Measurements from ENCODE around the gene FOXF1.

Gene FOXF1

DNA sequence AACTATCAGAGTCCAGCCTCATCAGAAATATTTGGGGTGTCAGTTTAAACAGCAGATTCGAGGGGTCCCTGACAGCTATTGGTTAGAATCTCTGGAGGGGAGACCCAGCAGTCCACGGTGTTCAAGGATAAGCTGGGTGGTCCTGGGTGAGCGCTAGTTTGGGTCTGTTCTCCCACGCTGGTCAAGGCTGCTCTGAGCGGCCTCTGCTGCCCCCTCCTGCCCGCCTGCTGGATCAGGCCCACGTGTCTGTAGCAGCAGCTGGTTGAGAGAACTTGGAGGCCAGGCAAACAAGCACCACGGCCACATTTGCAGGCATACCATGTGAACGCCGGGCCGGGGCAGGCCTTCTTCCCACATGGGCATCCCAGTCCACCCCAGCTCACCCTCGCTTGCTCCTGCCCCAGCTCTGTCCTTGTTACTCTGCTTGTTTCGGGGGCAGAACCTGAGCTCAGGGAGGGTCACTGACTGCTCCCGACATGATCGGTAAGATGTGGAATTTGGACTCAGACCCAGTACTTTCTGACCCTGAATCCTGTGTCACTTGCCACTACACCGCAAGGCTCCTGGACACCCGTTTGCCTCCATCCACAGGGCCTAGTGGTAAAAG is 7.4 kb downstream of the FOXF1 start:
- no peak for DNase-seq (ENCODE audit: low read depth)

DNA sequence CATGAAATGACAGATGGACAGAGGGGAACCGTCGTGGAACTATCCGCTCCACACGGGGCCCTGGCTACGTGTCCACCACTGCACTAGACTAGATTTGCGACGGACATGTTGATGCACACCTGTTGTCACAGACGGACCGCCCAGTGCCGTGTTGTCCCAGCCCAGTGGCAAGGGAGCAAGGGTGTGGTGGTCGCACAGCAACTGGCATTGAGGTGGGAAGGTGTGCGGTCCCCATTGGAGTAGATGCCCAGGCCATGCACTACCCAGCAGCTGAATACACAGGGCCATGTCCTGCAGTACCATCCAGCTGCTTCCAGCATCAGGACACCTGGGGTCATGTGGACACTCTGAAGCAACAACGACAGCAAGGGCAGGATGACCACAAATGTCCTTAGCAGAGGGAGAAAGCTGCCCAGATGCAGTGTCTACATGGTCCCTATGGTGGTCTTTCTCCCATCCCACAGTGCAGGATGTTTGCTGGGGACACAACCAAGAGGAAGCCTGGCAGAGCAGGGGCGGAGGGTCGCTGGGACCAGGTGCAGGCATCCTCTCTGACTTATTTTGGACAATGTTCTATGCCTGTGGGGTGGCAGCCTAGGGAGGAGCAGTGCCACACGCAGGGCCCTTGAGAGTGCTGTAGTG is 8.8 kb downstream of the FOXF1 start:
- no peak for DNase-seq (ENCODE audit: low read depth)

DNA sequence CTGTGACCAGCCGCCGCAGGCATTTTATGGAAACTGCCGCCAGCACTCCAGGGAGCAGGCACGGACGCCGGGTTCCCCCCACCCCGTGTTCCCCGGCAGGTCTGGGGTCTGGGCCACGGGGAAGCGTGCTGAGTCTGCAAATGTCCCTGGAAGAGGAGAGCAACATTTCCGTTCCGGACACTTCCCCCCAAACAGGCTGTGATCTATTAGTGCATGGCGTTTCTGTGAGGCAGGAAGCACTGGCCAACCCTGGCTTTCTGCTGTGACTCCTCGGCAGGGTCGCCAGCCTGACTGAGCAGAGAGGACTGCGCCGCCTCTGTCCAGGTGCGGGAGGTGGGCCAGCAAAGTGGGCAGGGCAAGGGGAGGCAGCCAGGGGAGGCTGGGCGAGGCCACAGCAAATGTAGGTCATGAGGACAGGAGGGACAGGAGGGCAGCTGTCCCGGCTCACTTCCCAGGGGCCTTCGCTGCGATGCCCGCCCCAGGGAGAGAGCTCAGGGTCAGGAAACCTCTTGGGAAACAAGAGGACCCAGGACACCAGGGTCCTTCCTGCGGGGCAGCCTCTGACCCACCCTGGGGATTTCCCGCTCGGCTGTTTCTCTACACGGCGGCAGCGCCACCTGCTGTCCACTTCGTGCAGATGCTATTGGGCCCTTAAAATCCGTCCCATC is 9.5 kb downstream of the FOXF1 start:
- peak; percentile 40 for DNase-seq (ENCODE audit: low read depth)

DNA sequence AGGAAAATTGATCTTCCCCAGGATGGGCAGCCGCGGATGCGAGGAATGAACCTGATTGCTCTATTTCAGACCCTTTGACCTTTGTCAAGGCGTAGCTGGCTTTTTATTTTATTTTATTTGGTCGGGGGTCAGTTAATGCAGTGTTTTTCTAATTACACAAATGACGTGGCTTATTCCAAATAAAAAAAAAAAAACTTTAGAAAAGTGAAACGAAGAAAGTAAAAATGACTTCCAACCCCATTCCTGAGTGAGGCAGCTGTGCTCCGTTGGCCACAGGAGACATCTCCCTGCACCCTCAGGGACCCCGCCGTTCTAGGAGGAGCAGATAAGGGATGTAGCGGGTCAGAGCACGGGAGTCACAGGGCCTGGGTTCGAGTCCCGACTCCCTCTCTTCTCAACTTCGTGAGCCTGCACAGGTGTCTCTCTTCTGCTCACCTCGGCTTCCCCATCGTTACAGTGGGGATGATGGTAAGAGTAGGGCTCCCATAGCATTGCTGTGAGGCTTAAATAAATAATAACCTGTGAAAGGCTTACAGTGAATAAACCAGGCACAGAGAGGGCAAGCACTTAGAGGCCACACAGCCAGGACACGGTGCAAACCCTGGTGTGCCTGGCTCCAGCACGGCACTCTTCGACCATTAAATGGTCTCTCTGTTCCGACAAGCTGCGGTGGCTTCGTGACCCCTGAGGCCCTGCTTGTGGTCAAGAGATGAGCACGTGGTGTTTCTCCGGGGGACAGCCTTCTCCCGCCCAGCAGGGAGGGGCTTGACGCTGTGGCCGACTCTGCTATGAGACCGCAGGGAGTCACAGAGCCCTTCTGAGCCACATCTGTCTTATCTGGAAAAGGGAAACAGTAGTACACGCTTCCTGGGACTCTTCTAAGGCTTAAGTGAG is 10.2 kb downstream of the FOXF1 start:
- DNase-seq (ENCODE audit: low read depth), result no peak

DNA sequence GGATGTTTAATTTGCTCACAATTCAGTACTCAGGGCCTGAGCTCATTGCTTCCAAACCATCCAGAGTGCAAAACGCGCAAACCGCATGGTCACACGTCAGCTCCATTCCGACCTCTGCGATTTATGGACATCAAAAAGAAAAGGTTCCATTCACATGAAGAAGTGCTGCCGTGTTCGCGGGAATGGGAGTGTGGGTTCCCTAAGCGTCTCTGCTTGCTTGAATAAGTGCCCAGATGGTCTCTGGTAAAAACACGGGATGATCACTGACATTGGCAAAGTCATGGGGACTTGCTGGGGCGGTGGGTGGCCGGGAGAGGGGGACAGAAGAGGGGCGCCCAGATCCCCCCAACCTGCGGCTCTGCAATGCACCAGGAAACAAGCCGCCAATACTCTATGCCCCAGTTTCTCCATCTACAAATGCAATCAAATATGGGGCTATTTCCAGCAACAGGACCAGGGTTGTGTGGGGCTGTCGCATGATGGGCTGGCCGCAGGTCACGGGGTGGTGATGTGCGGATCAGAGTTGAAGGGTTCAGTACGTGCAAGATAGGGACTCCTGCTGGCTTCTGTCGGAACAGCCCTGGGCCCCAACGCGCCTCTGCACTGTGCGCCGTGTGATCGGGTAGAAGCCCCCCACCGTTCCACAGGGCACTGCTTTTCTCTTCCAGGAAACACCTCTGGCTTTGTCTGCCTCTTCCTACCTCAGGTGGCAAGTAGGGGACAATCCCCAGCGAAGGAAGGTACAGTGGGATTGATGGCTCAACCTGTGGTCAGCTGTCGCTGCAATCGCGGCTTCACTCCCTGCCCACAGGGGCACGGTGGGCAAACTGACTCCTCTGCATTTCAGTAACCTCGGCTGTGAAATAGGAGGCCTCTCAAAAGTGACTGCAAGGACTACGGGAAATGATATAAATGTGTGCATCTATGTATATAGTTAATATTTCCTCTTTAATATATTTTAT is 11.2 kb downstream of the FOXF1 start:
- no peak for DNase-seq (ENCODE audit: low read depth)

DNA sequence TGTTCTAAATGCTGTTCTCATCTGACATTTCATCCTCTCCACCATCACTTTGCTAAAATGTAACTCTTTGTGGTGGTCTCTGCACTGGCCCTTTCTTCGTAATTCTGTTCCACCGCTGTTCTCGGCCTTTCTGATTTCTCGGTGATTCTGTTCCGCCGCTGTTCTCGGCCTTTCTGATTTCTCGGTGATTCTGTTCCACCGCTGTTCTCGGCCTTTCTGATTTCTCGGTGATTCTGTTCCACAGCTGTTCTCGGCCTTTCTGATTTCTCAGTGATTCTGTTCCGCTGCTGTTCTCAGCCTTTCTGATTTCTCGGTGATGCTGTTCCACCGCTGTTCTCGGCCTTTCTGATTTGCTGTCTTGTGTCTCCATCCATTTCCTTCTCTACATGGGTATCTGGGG is 12.3 kb downstream of the FOXF1 start:
- DNase-seq (ENCODE audit: low read depth), result no peak

DNA sequence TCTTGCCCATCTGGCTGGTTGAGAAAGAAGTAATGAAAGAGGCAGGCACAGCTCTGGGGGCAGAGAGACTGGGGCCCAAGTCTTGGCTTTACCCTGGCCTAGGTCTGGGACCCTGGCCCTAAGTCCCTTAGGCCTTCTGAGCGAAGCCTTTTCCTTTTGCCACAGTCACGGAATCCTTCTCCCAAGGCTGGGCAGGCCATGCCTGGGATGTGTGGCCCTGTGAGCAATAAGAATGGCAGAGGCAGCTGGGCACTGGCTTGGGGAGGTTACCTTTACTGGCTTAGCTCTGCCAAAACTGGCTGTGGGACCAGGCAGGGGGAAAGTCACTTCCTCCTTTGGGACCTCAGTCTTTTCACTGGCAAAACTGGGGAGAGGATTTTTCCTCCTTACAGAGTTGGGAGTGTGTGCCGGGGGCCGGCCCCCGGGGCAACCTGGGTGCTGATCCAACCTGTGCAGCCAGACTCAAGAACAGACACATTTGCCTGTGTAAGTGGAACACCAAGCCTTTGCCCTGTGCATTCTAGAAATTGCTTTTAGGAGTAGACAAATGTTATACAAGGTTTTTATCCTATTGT is 12.9 kb downstream of the FOXF1 start:
- no peak for DNase-seq (ENCODE audit: low read depth)

DNA sequence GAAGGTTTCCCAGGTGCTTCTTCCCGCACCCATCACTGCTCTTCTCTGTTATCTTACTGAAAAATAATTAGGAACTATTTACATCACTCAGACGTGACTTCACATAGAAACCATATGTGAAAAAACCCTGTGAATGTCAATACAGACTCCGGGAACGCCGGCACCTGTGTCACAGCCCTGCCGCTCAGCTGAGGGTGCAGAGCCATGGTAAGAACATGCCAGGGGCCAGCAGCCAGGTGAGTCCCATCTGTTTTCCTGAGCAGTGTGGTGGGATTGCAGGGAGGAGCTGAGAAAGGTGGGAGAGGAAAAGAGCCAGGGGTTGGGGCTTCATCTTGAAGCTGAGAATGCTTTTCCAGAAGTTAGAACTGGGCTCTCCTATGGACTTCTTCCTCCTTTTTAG is 13.7 kb downstream of the FOXF1 start:
- DNase-seq (ENCODE audit: low read depth), result no peak

DNA sequence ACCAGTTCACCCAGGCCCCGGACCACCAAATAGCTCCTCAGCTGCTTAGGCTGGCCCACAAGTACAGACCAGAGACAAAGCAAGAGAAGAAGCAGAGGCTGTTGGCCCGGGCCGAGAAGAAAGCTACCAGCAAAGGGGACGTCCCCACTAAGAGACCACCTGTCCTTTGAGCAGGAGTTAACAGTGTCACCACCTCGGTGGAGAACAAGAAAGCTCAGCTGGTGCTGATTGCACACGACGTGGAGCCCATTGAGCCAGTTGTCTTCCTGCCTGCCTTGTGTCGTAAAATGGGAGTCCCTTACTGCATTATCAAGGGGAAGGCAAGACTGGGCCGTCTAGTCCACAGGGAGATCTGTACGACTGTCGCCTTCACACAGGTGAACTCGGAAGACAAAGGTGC is 15.4 kb downstream of the FOXF1 start:
- no peak for DNase-seq (ENCODE audit: low read depth)

DNA sequence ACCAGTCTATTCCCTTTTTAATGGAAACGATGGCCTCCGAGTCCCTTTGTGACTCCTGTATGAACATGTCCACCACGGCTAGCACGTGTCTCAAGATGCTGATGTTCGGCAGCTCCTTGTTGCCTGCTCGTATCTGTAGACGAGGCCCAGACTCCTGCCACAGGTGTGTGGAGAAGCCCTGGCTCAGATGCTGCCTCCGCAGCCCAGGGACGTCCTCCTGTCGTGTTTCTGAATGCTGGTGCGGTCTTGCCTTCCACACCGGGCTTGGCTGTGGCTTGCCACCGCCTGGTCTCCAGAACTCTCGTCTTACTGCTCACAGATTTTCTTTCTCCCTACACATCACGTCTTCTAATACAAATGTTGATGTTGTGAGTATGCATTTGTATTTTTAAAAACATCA is 17.0 kb downstream of the FOXF1 start:
- DNase-seq (ENCODE audit: low read depth), result no peak

DNA sequence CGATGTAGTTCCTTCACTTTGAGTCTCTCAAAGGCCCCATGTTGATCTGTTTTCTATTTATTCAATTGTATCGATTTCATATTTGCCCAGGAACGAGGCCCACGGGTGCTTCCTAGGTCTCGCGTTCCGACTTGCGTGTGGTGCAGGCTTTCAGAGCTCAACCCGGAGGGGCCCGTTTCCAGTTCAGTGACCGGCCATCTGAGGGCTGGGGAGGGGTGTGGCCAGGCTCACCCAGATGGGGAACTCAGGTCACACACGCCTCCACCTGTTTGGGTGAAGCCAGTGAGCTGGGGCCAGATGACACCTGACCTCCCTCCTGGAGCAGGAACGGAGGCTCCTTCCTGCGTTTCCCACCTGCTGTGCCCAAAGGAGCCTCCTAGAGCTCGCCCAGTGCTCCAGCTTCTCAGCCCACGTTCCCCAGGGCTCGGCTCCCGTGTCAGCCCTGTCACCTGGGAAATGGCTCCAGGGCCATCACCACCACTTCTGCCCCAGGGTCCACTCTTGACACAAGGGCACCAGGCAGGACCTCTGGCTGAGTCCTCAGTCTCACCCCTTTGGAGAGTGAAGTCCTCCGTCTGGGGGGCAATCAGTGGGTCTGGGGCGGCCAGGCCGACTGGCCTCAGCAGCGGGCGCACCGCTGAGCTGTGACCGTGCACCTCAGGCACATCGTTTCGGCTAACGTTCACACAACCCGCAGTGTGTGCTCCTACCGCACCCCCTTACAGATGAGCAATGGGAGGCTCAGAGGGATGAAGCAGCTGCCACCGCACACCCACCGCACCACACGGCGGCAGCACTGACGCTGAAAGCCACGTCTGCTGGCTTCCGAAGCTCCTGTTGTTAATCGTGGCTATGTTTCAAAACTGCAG is 18.0 kb downstream of the FOXF1 start:
- no peak for DNase-seq (ENCODE audit: low read depth)

DNA sequence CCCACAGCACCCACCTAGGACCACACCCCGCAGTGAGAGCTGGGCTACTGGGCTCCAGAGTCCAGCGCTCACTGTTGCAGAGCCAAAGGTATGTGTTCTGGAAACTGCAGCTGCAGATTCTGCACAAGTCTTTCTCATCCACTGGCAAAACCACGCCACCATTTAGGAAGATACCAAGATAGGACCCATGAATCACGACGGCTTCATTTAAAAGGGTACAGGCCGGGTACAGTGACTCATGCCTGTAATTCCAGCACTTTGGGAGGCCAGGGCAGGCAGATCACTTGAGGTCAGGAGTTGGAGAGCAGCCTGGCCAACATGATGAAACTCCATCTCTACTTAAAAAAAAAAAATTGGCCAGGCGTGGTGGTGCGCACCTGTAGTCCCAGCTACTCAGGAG is 18.8 kb downstream of the FOXF1 start:
- DNase-seq (ENCODE audit: low read depth), result no peak

DNA sequence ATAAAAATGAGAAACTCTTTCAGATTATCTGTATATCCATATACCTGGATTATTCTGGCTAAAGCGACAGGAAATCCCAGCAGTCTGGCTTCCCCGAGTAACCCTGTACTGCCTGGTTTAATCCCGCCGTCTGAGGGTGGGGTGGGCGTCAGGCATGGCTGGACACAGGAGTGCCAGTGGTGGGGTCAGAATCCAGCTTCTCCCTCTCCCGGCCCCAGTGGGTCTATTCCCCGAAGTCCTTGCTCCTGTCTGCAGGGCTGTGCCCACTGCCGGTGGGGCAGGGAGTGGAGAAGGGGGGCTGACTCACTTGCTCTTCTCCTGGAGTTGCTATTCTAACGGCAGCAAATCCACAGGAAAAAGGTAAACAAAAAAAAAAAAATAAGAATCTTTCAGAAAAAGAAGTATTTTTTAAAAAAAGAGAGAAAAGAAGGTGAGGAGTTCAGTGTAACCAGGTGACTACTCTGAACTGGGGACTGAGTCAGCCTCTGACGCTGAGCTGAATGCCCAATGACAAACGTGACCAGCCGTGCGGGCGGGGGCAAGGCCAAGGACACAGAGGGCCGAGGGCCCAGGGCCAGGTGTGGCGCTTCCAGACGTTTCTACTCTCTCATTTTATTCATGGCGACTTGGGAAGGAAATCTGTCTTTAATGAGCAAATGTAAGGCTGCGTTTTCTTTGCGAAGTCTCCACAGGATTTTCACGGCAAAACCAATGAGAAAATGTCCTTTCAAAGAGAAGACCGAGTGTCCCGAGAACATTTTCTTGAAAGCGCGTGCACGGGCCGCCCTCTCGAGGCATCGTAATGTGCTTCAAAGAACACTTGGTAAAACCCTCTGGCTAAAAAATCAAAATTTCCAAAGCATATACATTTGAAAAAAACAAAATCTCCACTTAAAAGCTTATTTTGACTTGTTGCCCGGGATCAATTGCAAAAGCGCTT is 20.2 kb downstream of the FOXF1 start:
- DNase-seq (ENCODE audit: low read depth), result no peak

DNA sequence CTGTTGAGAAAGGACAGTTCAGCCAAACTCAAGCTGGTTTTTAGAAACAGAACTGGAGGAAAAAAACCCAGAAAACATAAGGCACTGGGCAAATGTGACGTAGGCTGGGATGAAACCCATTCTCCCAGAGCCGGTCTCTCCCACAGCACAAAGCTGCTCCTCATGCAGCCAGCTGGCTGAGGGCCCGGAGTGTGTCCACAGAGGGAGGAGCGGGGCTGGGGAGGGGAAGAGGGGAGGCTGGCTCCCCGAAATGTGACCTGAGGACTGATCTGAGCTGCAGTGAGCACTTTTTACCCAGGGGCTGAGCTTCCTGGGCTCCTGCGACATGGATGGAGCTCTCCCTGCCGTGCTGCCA is 20.8 kb downstream of the FOXF1 start:
- DNase-seq (ENCODE audit: low read depth), result no peak

DNA sequence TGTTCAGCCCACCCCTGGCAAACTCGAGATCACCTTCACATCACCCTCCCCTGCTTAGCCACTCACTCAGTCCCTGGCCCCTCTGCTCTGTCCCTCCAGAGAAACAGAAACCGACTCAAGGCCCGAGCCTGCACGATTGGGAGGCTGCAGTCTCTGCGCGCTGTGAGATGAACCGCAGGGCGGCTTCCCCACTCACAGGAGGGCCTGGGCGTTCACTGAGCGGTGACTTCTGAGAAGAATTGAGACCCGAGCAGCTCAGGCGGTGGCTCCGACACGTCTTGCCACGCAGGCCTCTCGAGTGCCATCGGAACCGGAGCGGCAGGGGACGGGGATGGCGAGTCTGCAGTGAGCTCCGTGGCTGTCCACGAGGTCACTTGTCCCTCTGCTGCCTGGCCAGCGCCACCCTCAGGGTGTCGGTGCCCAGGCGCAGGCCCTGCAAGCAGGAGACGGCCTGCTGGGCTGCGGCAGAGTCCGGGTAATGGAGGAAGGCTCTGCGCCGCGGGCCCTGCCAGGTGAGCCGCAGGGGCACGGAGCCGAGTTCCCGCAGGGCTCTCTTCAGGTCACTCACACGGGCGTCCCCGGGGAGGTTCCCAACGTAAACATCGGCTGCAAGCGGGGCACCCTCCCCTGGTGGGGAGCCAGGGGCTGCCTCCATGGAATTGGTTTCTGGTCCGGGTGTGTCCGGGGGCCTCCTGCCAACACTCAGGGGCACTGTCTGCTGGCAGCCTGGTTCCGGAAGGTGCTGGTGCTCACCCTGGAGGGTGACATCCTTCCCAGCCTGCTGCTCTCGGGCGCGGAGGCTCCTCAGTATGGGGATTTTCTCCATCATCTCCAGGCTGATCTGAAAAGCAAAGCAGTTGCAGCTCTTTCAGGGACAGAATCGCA is 21.6 kb downstream of the FOXF1 start:
- no peak for DNase-seq (ENCODE audit: low read depth)

DNA sequence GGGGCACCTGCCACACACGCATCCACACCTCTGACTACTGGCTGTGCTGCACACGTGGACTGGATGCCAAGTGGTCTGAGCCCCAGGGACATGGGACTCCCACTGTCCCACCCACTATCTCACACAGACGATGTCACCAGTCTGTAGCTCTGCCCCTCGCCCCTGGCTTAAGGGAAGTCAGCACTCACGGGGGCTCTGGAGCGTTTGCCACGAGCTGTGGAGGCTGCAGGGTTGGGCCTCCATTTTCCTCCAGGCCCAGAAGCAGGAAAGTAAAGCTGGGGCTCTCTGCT is 22.1 kb downstream of the FOXF1 start:
- DNase-seq (ENCODE audit: low read depth), result no peak

DNA sequence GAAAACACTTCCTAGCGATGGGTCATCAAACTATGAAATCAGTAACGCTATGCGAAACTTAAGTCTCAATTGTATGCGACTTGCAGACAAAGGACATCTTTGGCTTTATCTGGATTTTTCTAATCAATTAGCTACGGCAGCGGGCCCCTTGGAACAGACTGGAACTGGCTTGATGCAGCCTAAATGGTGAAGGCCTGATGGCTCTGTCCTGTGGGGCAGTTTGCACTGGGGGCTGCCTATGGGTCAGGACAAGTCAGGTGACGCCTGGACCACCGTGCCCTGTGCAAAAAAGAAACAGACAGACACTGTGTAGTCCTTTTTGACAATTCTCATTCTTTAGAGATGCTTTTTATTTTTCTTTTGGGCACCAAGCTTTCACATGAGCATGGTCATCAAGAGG is 22.7 kb downstream of the FOXF1 start:
- no peak for DNase-seq (ENCODE audit: low read depth)

DNA sequence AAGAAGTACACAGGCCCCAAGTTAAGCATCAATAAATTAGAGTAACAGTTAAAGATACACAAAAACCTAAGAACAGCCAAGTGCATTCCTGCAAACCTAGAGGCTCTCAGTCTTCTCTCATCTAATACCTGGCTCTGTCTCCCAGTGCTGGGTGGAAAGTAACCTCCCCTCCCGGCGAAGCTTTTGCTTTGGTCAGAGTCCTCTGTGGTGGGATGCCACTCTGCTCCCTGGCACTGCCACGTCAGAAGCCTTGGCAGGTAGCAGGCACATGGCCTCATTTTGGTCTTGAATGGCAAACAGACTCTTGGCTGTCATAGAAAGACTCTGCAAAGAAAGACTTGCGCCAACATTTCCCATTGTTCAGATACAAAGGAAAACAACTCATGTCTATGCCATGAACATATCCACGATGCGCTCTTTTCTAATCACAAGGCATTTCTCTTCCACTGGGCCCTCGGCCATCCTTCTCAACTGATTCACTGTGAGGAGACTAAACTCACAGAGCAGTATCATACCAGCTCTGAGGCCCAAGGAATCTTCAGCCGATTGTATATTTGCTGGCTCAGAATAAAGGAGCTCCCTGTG is 23.5 kb downstream of the FOXF1 start:
- no peak for DNase-seq (ENCODE audit: low read depth)

Measured in activated T-cell treated with anti-CD3 and anti-CD28 coated beads for 1 hour (primary cell).